Sigmoid colon (tissue), 7 donors: ENCODE results near the gene PRSS27. TPM values are rescaled to one million over a fixed set of nuclear protein-coding genes. Genes with fewer than 3 reads are reported as not detected.
"Not testable (repeated sequence)": the region's sequence is repeated elsewhere in the genome, so short reads cannot be mapped to it uniquely, and the experiment has no call there.

Source experiments
- DNase-seq: peaks from one replicate; pipeline ENCODE4 v3.0.0-alpha.2; 2019
- H3K27ac ChIP-seq, 4 donors: fragments of 200-600 bp; sonication (generic); one replicate each; pipeline ENCODE4 v1.5.1; 2016 to 2019; ENCODE audit warnings: mild to moderate bottlenecking in 1 of 4
- H3K27me3 ChIP-seq, 3 donors: fragments of 200-600 bp; sonication (generic); one replicate each; pipeline ENCODE4 v1.5.1; 2019; ENCODE audit warnings: mild to moderate bottlenecking in 1 of 3
- H3K36me3 ChIP-seq, 4 donors: fragments of 200-600 bp; sonication (generic); one replicate each; pipeline ENCODE4 v1.5.1; 2016 to 2019
- H3K4me1 ChIP-seq, 4 donors: fragments of 200-600 bp; sonication (generic); one replicate each; pipeline ENCODE4 v1.5.1; 2017 to 2019
- H3K4me3 ChIP-seq, 4 donors: fragments of 200-600 bp; sonication (generic); one replicate each; pipeline ENCODE4 v1.5.1; 2017 to 2019; ENCODE audit warnings: mild to moderate bottlenecking in 2 of 4, moderate library complexity in 1 of 4
- H3K9me3 ChIP-seq, 4 donors: fragments of 200-600 bp in 3 of 4; sonication (generic) in 3 of 4; one replicate each; pipeline versions ENCODE4 v1.5.1 to v1.6.1; 2013 to 2019
- EP300 ChIP-seq, 4 donors: sonication (generic); formaldehyde crosslinking; IDR thresholded peaks; one replicate each; pipeline ENCODE4 v1.6.1; 2017; ENCODE audit warnings: antibody characterized with exemption in 4 of 4
- POLR2A ChIP-seq, 2 donors: fragments of 450-650 bp; IDR thresholded peaks; one replicate each; pipeline ENCODE4 v1.6.1; 2016; ENCODE audit warnings: antibody characterized with exemption in 2 of 2, mild to moderate bottlenecking in 2 of 2, moderate library complexity in 2 of 2
- POLR2AphosphoS5 ChIP-seq, 4 donors: sonication (generic); formaldehyde crosslinking; IDR thresholded peaks; one replicate each; pipeline ENCODE4 v1.6.1; 2017; ENCODE audit warnings: antibody characterized with exemption in 4 of 4
- WGBS, 2 donors: extraction: QIAGEN DNeasy Blood & Tissue Kit; methylation state at CpG; one replicate each; pipeline ENCODE4 v1.1.7; 2013; 5-methylcytosine and 5-hydroxymethylcytosine counted together
- intact Hi-C: fragments of 100-400 bp; cut with DNase I; formaldehyde crosslinking; loops from one replicate; pipeline ENCODE4 v1.15.1; 2023
- polyA plus RNA-seq, 3 donors: library from polyadenylated mRNA; stranded (reverse); fragments of 200-250 nt; gene quantifications; one replicate each; pipeline ENCODE4 v1.2.3, GENCODE V29; 2013
- total RNA-seq, 4 donors: library from RNA; depleted of rRNA; stranded (reverse); fragments of >200 nt; gene quantifications; one replicate each; pipeline ENCODE4 v1.1.0, GENCODE V29; 2016
- TF ChIP-seq, protein P1 (sequence below), 4 experiments: fragments of 450-650 bp in 3 of 4; fragments of 200-600 bp in 1 of 4; IDR thresholded peaks; one replicate each; pipeline ENCODE4 v1.5.1; 2016 to 2019; ENCODE audit warnings: antibody characterized with exemption in 4 of 4, mild to moderate bottlenecking in 3 of 4, moderate library complexity in 2 of 4
- donor health status: healthy with polysubstance abuse.
- donor health status: Bipolar disorder and iron deficiency.
- donor health status: healthy.

Gene PRSS27
- total and polyA plus RNA-seq, 7 donors: 0.60 to 5.0 (median 1.4) TPM; not detected in 1

DNA sequence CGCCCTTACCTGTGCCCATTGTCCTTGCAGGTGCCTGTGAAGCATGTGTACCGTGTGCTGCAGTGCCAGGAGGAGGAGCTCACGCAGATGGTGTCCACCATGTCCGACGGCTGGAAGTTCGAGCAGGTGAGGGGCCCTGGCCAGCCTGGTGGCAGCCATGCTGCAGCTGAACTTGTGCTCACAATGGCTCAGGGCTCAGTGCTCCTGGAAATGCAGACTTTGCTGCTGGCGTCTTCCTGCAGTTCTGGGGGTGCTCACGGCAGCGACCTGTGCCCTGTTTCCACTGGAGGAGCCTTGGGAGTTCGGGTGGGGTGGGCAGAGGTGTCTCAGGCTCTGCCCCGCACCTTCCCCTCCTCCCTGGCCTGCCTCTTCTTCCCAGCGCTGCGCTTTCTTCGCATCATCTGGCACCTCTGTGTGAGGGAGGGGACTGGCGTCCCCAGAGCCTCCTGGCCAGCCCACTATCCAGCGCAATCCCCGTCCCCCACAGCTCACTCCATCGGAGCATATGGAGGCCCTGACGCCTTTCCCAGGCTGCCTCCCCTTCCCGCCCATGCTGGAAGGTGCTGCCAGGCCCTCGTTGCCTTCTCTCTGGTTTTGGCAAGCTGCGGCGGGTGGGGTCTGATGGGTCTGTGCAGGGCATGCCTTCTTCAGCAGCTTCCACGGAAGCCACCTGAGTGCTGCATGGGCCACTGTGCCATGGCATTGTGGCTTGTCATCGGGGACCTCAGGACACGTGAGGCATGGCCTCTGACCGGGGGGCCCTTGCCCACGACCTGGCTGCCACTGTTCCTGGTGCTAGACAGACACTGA is 20.0 kb downstream of the PRSS27 start:
- peaks cover 28 to 87% (median 64%) of the 10 kb centered on the region in 4 donors for H3K36me3 ChIP-seq
- no peak for DNase-seq
- no peaks in the 10 kb centered on the region for H3K4me1 ChIP-seq
- no peak overlapping the region for H3K27ac ChIP-seq
- no peak overlapping the region for H3K4me3 ChIP-seq
- no peaks in the 10 kb centered on the region for H3K27me3 ChIP-seq
- 90 to 94% methylated on average over 28 of the region's 28 CpGs for WGBS, 2 donors
- intact Hi-C loops: no loop called here
- no peaks in the 10 kb centered on the region for H3K9me3 ChIP-seq
- TF ChIP-seq, protein P1, sequence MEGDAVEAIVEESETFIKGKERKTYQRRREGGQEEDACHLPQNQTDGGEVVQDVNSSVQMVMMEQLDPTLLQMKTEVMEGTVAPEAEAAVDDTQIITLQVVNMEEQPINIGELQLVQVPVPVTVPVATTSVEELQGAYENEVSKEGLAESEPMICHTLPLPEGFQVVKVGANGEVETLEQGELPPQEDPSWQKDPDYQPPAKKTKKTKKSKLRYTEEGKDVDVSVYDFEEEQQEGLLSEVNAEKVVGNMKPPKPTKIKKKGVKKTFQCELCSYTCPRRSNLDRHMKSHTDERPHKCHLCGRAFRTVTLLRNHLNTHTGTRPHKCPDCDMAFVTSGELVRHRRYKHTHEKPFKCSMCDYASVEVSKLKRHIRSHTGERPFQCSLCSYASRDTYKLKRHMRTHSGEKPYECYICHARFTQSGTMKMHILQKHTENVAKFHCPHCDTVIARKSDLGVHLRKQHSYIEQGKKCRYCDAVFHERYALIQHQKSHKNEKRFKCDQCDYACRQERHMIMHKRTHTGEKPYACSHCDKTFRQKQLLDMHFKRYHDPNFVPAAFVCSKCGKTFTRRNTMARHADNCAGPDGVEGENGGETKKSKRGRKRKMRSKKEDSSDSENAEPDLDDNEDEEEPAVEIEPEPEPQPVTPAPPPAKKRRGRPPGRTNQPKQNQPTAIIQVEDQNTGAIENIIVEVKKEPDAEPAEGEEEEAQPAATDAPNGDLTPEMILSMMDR (IDR thresholded peaks at IDR 0.05): no peak
- no peak for TF ChIP-seq EP300 (IDR thresholded peaks at IDR 0.05)
- no peak for TF ChIP-seq POLR2A (IDR thresholded peaks at IDR 0.05)
- no peak for TF ChIP-seq POLR2AphosphoS5 (IDR thresholded peaks at IDR 0.05)

DNA sequence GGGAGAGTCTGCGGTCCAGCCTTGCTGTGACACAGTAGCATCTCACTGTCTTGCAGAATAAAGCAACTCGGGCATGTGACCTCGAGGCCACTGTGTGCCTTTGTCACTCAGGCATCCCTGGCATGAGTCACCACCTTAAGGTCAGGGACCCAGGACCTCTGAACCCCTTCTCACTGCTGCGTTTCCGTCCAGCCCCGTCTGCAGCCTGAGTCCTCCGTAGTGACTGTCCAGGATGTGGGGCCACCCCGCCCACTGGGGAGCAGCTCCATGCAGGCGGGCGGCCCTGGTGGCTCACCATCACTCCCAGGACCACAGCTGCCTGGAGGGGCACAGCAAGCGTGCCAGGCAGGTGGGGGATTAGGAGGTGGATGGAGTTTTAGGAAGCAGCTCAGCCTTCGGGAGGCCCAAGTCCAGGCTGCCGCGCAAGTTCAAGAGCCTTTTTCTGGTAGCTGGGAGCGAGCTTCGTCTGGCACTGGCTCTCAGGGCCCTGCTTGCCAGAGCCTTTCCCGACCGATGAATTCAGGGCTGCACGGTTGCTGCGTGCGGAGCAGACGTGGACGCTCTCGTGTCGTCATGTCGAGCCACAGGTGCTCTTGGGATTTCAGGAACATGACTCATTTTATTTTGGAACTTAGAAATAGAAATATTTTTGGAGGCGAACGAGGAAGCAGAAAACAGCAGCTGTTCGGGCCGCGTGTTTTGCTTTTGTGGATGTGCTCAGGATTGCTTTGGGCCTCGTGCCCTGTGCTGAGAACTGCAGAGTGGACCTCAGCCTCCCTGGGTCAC is 20.9 kb downstream of the PRSS27 start:
- no peaks in the 10 kb centered on the region for H3K27me3 ChIP-seq
- H3K27ac ChIP-seq: no peak overlapping the region
- WGBS, 2 donors: 93% methylated on average over 32 of the region's 32 CpGs
- H3K36me3 ChIP-seq: peaks cover 28 to 79% (median 62%) of the 10 kb centered on the region in 4 donors
- H3K9me3 ChIP-seq: no peaks in the 10 kb centered on the region
- TF ChIP-seq, protein P1 (IDR thresholded peaks at IDR 0.05): no peak
- TF ChIP-seq EP300 (IDR thresholded peaks at IDR 0.05): no peak
- no peak for TF ChIP-seq POLR2A (IDR thresholded peaks at IDR 0.05)
- TF ChIP-seq POLR2AphosphoS5 (IDR thresholded peaks at IDR 0.05): no peak
- intact Hi-C loops: no loop called here
- H3K4me3 ChIP-seq: no peak overlapping the region
- H3K4me1 ChIP-seq: no peaks in the 10 kb centered on the region
- no peak for DNase-seq

- TF ChIP-seq EP300 (IDR thresholded peaks at IDR 0.05) (no peak), POLR2A (IDR thresholded peaks at IDR 0.05) (no peak), POLR2AphosphoS5 (IDR thresholded peaks at IDR 0.05) (no peak)
- TF ChIP-seq, protein P1 (IDR thresholded peaks at IDR 0.05): no peak
- intact Hi-C loops: no loop called here
- H3K9me3 ChIP-seq: no peaks in the 10 kb centered on the region
- no peak overlapping the region for H3K27ac ChIP-seq
- DNase-seq: no peak
- H3K27me3 ChIP-seq: no peaks in the 10 kb centered on the region
- peaks cover 24 to 70% (median 59%) of the 10 kb centered on the region in 4 donors for H3K36me3 ChIP-seq
- H3K4me3 ChIP-seq: no peak overlapping the region
- H3K4me1 ChIP-seq: peaks cover 0 to 3% (median 2%) of the 10 kb centered on the region in 4 donors
- WGBS, 2 donors: 94 to 95% methylated on average over 28 of the region's 28 CpGs
Observed at GRCh38 chr16:2698103-2698870, 21.7 kb downstream of the PRSS27 start.

DNA sequence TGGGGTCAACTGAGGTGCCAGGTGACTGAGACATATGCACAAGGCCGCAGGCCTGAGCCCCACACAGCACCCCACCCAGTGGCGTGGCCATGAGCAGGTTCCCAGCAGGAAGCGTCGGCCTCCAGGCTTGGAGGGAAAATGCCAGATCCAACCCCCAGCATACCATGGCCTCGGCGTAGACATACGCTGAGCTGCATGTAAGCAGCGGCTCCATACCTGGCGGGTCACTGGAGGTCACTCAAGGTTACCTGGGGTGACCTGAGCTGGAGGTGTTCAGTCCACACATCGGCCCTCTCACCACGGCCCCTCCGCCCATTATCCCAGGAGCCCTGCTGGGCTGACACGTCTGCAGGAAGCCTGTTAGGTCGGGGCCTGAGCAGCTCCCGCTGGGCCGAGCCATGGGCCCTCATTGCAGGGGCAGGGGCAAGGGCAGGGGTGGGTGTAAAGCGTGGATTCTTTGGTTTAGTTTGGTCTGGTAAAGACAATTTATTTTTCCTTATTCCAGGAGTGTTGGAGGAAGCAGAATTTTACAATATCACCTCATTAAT is 22.5 kb downstream of the PRSS27 start:
- Histone ChIP-seq H3K36me3 (peaks cover 21 to 62% (median 52%) of the 10 kb centered on the region in 4 donors), H3K27ac (no peak overlapping the region), H3K4me3 (no peak overlapping the region), H3K9me3 (no peaks in the 10 kb centered on the region), H3K4me1 (peaks cover 0 to 11% (median 10%) of the 10 kb centered on the region in 4 donors), H3K27me3 (no peaks in the 10 kb centered on the region)
- 96 to 97% methylated on average over 17 of the region's 17 CpGs for WGBS, 2 donors
- no peak for DNase-seq
- intact Hi-C loops: no loop called here
- TF ChIP-seq, protein P1 (IDR thresholded peaks at IDR 0.05): no peak
- TF ChIP-seq EP300 (IDR thresholded peaks at IDR 0.05) (no peak), POLR2A (IDR thresholded peaks at IDR 0.05) (no peak)

GRCh38 chr16:2696601-2697250 is 23.3 kb downstream of the PRSS27 start:
- peaks cover 18 to 54% (median 45%) of the 10 kb centered on the region in 4 donors for H3K36me3 ChIP-seq
- intact Hi-C loops, H3K9me3 ChIP-seq, H3K27ac ChIP-seq, H3K4me3 ChIP-seq, H3K27me3 ChIP-seq, DNase-seq: not testable (repeated sequence)
- peaks cover 0 to 19% (median 15%) of the 10 kb centered on the region in 4 donors for H3K4me1 ChIP-seq
- WGBS, 2 donors: 93 to 96% methylated on average over 34 to 35 of the region's 37 CpGs
